HCT116 (cell line): ENCODE results near the gene LINGO3. TPM values are rescaled to one million over a fixed set of nuclear protein-coding genes. Genes with fewer than 3 reads are reported as not detected.

Source experiments
- ATAC-seq: fragments of 200-7000 bp; cut with Tn5 transposase; 2 replicates; pipeline ENCODE4 v1.9.1; 2020; ENCODE audit warnings: mild to moderate bottlenecking, moderate library complexity
- BruUV-seq: library from RNA; stranded (reverse); fragments of 400-500 nt; replicated peaks from 2 replicates; lab custom pipeline; 2021; lab: Mats Ljungman, UMichigan
- CTCF ChIA-PET: fragments of 300-600 bp; sonication (Branson Sonifier 250); formaldehyde crosslinking; loops from one replicate; lab custom pipeline; 2021; ENCODE audit warnings: antibody characterized with exemption; lab: Charles Lee
- POLR2A ChIA-PET: fragments of 300-600, 350-600 bp; sonication (Branson Sonifier 250); formaldehyde crosslinking; loops from one replicate; lab custom pipeline; 2021; ENCODE audit warnings: antibody characterized with exemption; lab: Charles Lee
- RAD21 ChIA-PET, 2 experiments: fragments of 300-600 bp; sonication (Branson Sonifier 250); formaldehyde crosslinking; loops; one replicate each; lab custom pipeline; 2023; ENCODE audit warnings: low total read pairs in 2 of 2; ENCODE audit not compliant: uncharacterized antibody in 2 of 2, unreplicated experiment in 2 of 2, low non-redundant PET in 1 of 2; lab: Charles Lee
- DNase-seq: peaks from one replicate; pipeline ENCODE4 v3.0.0-alpha.2; 2010; ENCODE audit warnings: low read depth, low spot score
- H2AFZ ChIP-seq: fragments of 200-600 bp; shearing (Covaris generic), sonication (generic); 2 replicates; pipeline ENCODE4 v1.6.1; 2017; ENCODE audit warnings: low read depth, mixed run types, mixed read lengths, antibody characterized with exemption, low read length; ENCODE audit not compliant: poor library complexity, severe bottlenecking
- H3K27ac ChIP-seq: 2 replicates; pipeline ENCODE4 v1.5.1; 2012; ENCODE audit warnings: low read depth, low read length
- H3K27me3 ChIP-seq: fragments of 200-600 bp; sonication (generic); 2 replicates; pipeline ENCODE4 v1.6.1; 2016; ENCODE audit warnings: mixed run types, low read length, mixed read lengths; ENCODE audit not compliant: insufficient read depth
- H3K36me3 ChIP-seq, 2 experiments: fragments of 200-500 bp in 1 of 2; fragments of 200-600 bp in 1 of 2; sonication (Bioruptor generic) in 1 of 2; sonication (generic) in 1 of 2; 2 replicates each; pipeline versions ENCODE4 v1.5.1 to v1.6.1; 2014 to 2016; ENCODE audit warnings: low read length in 2 of 2, inconsistent platforms in 1 of 2, mixed read lengths in 1 of 2, mixed run types in 1 of 2; ENCODE audit not compliant: insufficient read depth in 2 of 2, control insufficient read depth in 1 of 2
- H3K4me1 ChIP-seq, 2 experiments: fragments of 200-600 bp in 1 of 2; sonication (generic) in 1 of 2; 2 replicates each; pipeline versions ENCODE4 v1.5.1 to v1.6.1; 2012 to 2017; ENCODE audit warnings: low read length in 2 of 2, inconsistent platforms in 1 of 2, mild to moderate bottlenecking in 1 of 2, mixed read lengths in 1 of 2, mixed run types in 1 of 2, moderate library complexity in 1 of 2; ENCODE audit not compliant: insufficient read depth in 2 of 2, control insufficient read depth in 1 of 2
- H3K4me2 ChIP-seq: fragments of 200-600 bp; sonication (generic); 2 replicates; pipeline ENCODE4 v1.6.1; 2017; ENCODE audit warnings: mixed run types, low read length, mixed read lengths
- H3K4me3 ChIP-seq, 2 experiments: fragments of 200-600 bp in 1 of 2; sonication (generic) in 1 of 2; replicated peaks in 1 of 2; 2 replicates each; pipeline ENCODE4 v1.5.1; 2011 to 2016; ENCODE audit warnings: low read length in 2 of 2, control low read depth in 1 of 2, low read depth in 1 of 2, mild to moderate bottlenecking in 1 of 2, mixed read lengths in 1 of 2, mixed run types in 1 of 2
- H3K79me2 ChIP-seq: fragments of 200-600 bp; sonication (generic); 2 replicates; pipeline ENCODE4 v1.6.1; 2017; ENCODE audit warnings: mild to moderate bottlenecking, mixed run types, low read length, moderate library complexity, mixed read lengths; ENCODE audit not compliant: insufficient read depth
- H3K9ac ChIP-seq: fragments of 200-600 bp; sonication (generic); 2 replicates; pipeline ENCODE4 v1.6.1; 2016; ENCODE audit warnings: low read length, mixed read lengths
- H3K9me2 ChIP-seq: fragments of 200-600 bp; sonication (generic), shearing (Covaris generic); 2 replicates; pipeline ENCODE4 v1.6.1; 2017; ENCODE audit warnings: mixed run types, mild to moderate bottlenecking, moderate library complexity; ENCODE audit not compliant: insufficient read depth
- H3K9me3 ChIP-seq, 2 experiments: fragments of 200-500 bp in 1 of 2; fragments of 200-600 bp in 1 of 2; sonication (Bioruptor generic) in 1 of 2; sonication (generic) in 1 of 2; 2 replicates each; pipeline ENCODE4 v1.6.1; 2014 to 2017; ENCODE audit warnings: low read length in 2 of 2, mixed read lengths in 2 of 2, inconsistent platforms in 1 of 2, low read depth in 1 of 2, mild to moderate bottlenecking in 1 of 2, mixed run types in 1 of 2, moderate library complexity in 1 of 2; ENCODE audit not compliant: control insufficient read depth in 1 of 2, insufficient read depth in 1 of 2
- H4K20me1 ChIP-seq: fragments of 200-600 bp; sonication (generic), shearing (Covaris generic); 2 replicates; pipeline ENCODE4 v1.6.1; 2017; ENCODE audit warnings: mixed run types, mild to moderate bottlenecking, moderate library complexity; ENCODE audit not compliant: insufficient read depth
- ATF3 ChIP-seq: IDR thresholded peaks from 2 replicates; pipeline ENCODE4 v1.6.1; 2012
- EGR1 ChIP-seq: IDR thresholded peaks from 2 replicates; pipeline ENCODE4 v1.6.1; 2012; ENCODE audit warnings: low read depth
- EZH2 ChIP-seq: fragments of 200-600 bp; sonication (generic); IDR thresholded peaks from 2 replicates; pipeline ENCODE4 v1.6.1; 2017; ENCODE audit warnings: antibody characterized with exemption, mixed run types
- EZH2phosphoT487 ChIP-seq: fragments of 200-600 bp; IDR thresholded peaks from 2 replicates; pipeline ENCODE4 v1.6.1; 2018; ENCODE audit warnings: antibody characterized with exemption, borderline replicate concordance
- FOSL1 ChIP-seq: IDR thresholded peaks from 2 replicates; pipeline ENCODE4 v1.6.1; 2012; ENCODE audit warnings: low read depth
- JUND ChIP-seq: IDR thresholded peaks from 2 replicates; pipeline ENCODE4 v1.6.1; 2012
- POLR2AphosphoS5 ChIP-seq: IDR thresholded peaks from 2 replicates; pipeline ENCODE4 v1.6.1; 2011; ENCODE audit warnings: mild to moderate bottlenecking, low read depth, low read length, moderate library complexity
- RAD21 ChIP-seq: IDR thresholded peaks from 2 replicates; pipeline ENCODE4 v1.6.1; 2012; ENCODE audit warnings: low read depth, mild to moderate bottlenecking
- REST ChIP-seq: IDR thresholded peaks from 2 replicates; pipeline ENCODE4 v1.6.1; 2012; ENCODE audit warnings: low read depth
- SRF ChIP-seq: IDR thresholded peaks from 2 replicates; pipeline ENCODE4 v1.6.1; 2012; ENCODE audit warnings: low read depth
- ZFX ChIP-seq: fragments of 450-650 bp; IDR thresholded peaks from 2 replicates; pipeline ENCODE4 v1.6.1; 2017
- intact Hi-C: fragments of 100-400 bp; cut with micrococcal nuclease; formaldehyde crosslinking; loops from 2 replicates; pipeline ENCODE4 v1.10.0; 2022
- total RNA-seq: library from RNA; stranded (reverse); gene quantifications from one replicate; pipeline ENCODE4 v1.2.1, GENCODE V29; 2021; ENCODE audit not compliant: unreplicated experiment
- TF ChIP-seq, protein P1 (sequence below): IDR thresholded peaks from 2 replicates; pipeline ENCODE4 v1.6.1; 2012

The LINGO3 gene
- total RNA-seq, 1 experiment from 2014 or later, result not detected

GRCh38 chr19:2291185-2291751 is 16.7 kb downstream of the LINGO3 start:
- Histone ChIP-seq H3K36me3 (no peaks in the 10 kb centered on the region), H4K20me1 (no peaks in the 10 kb centered on the region), H3K4me3 (no peak overlapping the region), H3K9ac (no peak overlapping the region), H3K9me3 (no peaks in the 10 kb centered on the region), H3K4me1 (no peaks in the 10 kb centered on the region), H3K4me2 (no peak overlapping the region), H3K9me2 (no peaks in the 10 kb centered on the region), H3K27me3 (no peaks in the 10 kb centered on the region), H3K27ac (no peak overlapping the region), H2AFZ (no peak overlapping the region), H3K79me2 (no peaks in the 10 kb centered on the region)
- DNase-seq (no peak), ATAC-seq (no peak)
- TF ChIP-seq POLR2AphosphoS5 (no peak), REST (no peak), EZH2phosphoT487 (no peak)
- intact Hi-C loops, result no loop called here
- CTCF ChIA-PET, result no interaction called here
- BruUV-seq, result no TSS peak
- RAD21 ChIA-PET, result no interaction called here
- POLR2A ChIA-PET, result no interaction called here

DNA sequence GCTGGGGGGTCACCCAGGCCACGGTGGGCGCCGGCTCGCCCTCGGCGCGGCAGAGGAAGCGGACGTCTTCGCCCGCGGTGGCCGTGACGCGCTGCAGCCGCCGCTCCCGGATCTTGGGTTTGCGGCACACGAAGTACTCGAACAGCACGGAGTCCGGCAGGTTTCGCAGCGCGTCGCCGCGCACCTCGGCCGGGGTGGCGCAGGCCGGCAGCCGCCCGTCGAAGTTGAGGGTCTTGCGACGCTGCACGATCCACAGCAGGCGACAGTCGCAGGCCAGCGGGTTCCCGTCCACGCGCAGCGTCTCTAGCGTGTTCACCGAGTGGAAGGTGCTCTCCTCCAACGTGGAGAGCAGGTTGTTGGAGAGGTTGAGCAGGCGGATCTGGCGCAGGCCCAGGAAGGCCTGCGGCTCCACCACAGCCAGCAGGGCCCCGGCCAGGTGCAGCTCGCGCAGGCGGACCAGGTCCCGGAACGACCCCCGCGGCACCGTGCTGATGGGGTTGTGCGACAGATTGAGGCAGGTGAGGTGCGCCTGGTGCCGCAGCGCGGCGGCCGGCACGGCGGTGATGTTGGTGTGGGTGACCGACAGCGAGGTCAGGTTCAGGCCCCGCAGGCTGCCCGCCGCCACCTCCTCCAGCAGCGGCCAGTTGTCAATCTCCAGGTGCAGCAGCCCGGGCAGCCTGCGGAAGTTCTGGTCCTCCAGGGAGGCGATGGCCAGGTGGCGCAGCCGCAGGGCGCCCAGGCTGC is 17.3 kb downstream of the LINGO3 start:
- Histone ChIP-seq H3K4me1 (no peaks in the 10 kb centered on the region), H2AFZ (no peak overlapping the region), H3K79me2 (no peaks in the 10 kb centered on the region), H4K20me1 (no peaks in the 10 kb centered on the region), H3K36me3 (no peaks in the 10 kb centered on the region), H3K9me2 (no peaks in the 10 kb centered on the region), H3K27me3 (no peaks in the 10 kb centered on the region), H3K4me2 (no peak overlapping the region), H3K9me3 (no peaks in the 10 kb centered on the region), H3K9ac (no peak overlapping the region), H3K4me3 (no peak overlapping the region), H3K27ac (no peak overlapping the region)
- intact Hi-C loops, result no loop called here
- ATAC-seq (no peak), DNase-seq (no peak)
- POLR2A ChIA-PET, result no interaction called here
- no TSS peak for BruUV-seq
- RAD21 ChIA-PET, result no interaction called here
- CTCF ChIA-PET, result no interaction called here
- TF ChIP-seq ZFX, result no peak
- TF ChIP-seq ATF3, result no peak
- TF ChIP-seq SRF, result no peak
- TF ChIP-seq FOSL1, result no peak
- TF ChIP-seq JUND, result no peak
- TF ChIP-seq EZH2, result no peak
- TF ChIP-seq EGR1, result no peak
- TF ChIP-seq, protein P1, sequence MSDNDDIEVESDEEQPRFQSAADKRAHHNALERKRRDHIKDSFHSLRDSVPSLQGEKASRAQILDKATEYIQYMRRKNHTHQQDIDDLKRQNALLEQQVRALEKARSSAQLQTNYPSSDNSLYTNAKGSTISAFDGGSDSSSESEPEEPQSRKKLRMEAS, result no peak
- TF ChIP-seq RAD21, result no peak
